ENCODE measurements around the gene KCNA3. TPM values are rescaled to one million over a fixed set of nuclear protein-coding genes. Genes with fewer than 3 reads are reported as not detected.

Gene KCNA3
- polyA plus RNA-seq (ENCODE audit: insufficient read length), result 0.12 TPM
- long read RNA-seq, donor 1, result 0 reads
- long read RNA-seq, donor 2, result 0 reads
- long read RNA-seq, donor 3, result 0 reads
- long read RNA-seq, donor 4, result 0 reads
- long read RNA-seq, donor 5, result 0 reads
- long read RNA-seq, donor 6, result 0 reads
- long read RNA-seq, donor 7, result 0 reads
- long read RNA-seq, donor 8, result 0 reads

GRCh38 chr1:110674337-110675059 is at the start of gene KCNA3:
TSS of gene KCNA3 (minus strand) at chr1:110674940. CDS start at chr1:110674809, 131 bp downstream.
- peak; percentile 54 for DNase-seq

GRCh38 chr1:110722807-110723206 is 48.1 kb upstream of the KCNA3 start:
- DNase-seq, result no peak

- DNase-seq, result no peak
These were observed 45.2 kb upstream of the KCNA3 start for GRCh38 chr1:110719908-110720307.

- no peak for DNase-seq
These were observed 43.7 kb upstream of the KCNA3 start for GRCh38 chr1:110718452-110718851.

- DNase-seq, result no peak
These were observed 42.4 kb upstream of the KCNA3 start for GRCh38 chr1:110717179-110717578.

- DNase-seq, result no peak
These were observed 39.7 kb upstream of the KCNA3 start for GRCh38 chr1:110714374-110714995.

GRCh38 chr1:110713221-110713620 is 38.5 kb upstream of the KCNA3 start:
- no peak for DNase-seq

- no peak for DNase-seq
These were observed 35.6 kb upstream of the KCNA3 start for GRCh38 chr1:110710314-110710713.

- DNase-seq, result no peak
These were observed 34.3 kb upstream of the KCNA3 start for GRCh38 chr1:110708974-110709440.

GRCh38 chr1:110707232-110707631 is 32.5 kb upstream of the KCNA3 start:
- no peak for DNase-seq

GRCh38 chr1:110706621-110707020 is 31.9 kb upstream of the KCNA3 start:
- DNase-seq, result no peak

- no peak for DNase-seq
These were observed 27.5 kb upstream of the KCNA3 start for GRCh38 chr1:110702260-110702659.

GRCh38 chr1:110700767-110701166 is 26.0 kb upstream of the KCNA3 start:
- DNase-seq, result no peak

- no peak for DNase-seq
These were observed 22.9 kb upstream of the KCNA3 start for GRCh38 chr1:110697606-110698005.

- DNase-seq, result no peak
These were observed 22.1 kb upstream of the KCNA3 start for GRCh38 chr1:110696818-110697217.

GRCh38 chr1:110690709-110691365 is 16.1 kb upstream of the KCNA3 start:
- no peak for DNase-seq

- no peak for DNase-seq
These were observed 15.1 kb upstream of the KCNA3 start for GRCh38 chr1:110689868-110690267.

GRCh38 chr1:110688514-110688913 is 13.8 kb upstream of the KCNA3 start:
- DNase-seq, result no peak

- no peak for DNase-seq
These were observed 12.5 kb upstream of the KCNA3 start for GRCh38 chr1:110687250-110687649.

- no peak for DNase-seq
These were observed 11.4 kb upstream of the KCNA3 start for GRCh38 chr1:110686188-110686587.

GRCh38 chr1:110684491-110684890 is 9.8 kb upstream of the KCNA3 start:
- DNase-seq, result no peak

- no peak for DNase-seq
These were observed 8.2 kb upstream of the KCNA3 start for GRCh38 chr1:110682898-110683297.
